ENCODE data around the gene C19orf44. TPM values are rescaled to one million over a fixed set of nuclear protein-coding genes. Genes with fewer than 3 reads are reported as not detected.

Gene C19orf44
- total and polyA plus RNA-seq, 9 donors: 6.3 to 12.2 (median 9.4) TPM

- intact Hi-C loops (cut with DNase I): no loop called here
- 81 to 86% (median 81%) methylated on average over 14 of the region's 14 CpGs for WGBS, 3 donors
These were observed 20.9 kb downstream of the C19orf44 start for GRCh38 chr19:16516923-16517610.

GRCh38 chr19:16518061-16518460, 21.9 kb downstream of the C19orf44 start:
- no peak for DNase-seq
- H3K36me3 ChIP-seq: no peaks in the 10 kb centered on the region
- no peaks in the 10 kb centered on the region for H3K27me3 ChIP-seq
- H3K9me3 ChIP-seq: no peaks in the 10 kb centered on the region
- WGBS, 3 donors: 50 to 76% (median 70%) methylated on average over 14 of the region's 14 CpGs
- H3K27ac ChIP-seq: no peak overlapping the region
- no peak for TF ChIP-seq CTCF (IDR thresholded peaks at IDR 0.05)
- TF ChIP-seq POLR2A (IDR thresholded peaks at IDR 0.05): no peak
- TF ChIP-seq EP300 (IDR thresholded peaks at IDR 0.05): no peak
- H3K4me1 ChIP-seq (ENCODE audit: insufficient read depth): no peaks in the 10 kb centered on the region
- intact Hi-C loops (cut with DNase I): no loop called here
- no peak overlapping the region for H3K4me3 ChIP-seq

More at GRCh38 chr19:16516923-16517610, 20.9 kb downstream of the C19orf44 start:
- Histone ChIP-seq H3K4me3 (no peak overlapping the region), H3K4me1 (ENCODE audit: insufficient read depth) (no peaks in the 10 kb centered on the region), H3K36me3 (no peaks in the 10 kb centered on the region), H3K9me3 (no peaks in the 10 kb centered on the region), H3K27ac (no peak overlapping the region), H3K27me3 (no peaks in the 10 kb centered on the region)
- DNase-seq: no peak
- TF ChIP-seq CTCF (IDR thresholded peaks at IDR 0.05): no peak
- TF ChIP-seq POLR2A (IDR thresholded peaks at IDR 0.05): no peak
- no peak for TF ChIP-seq EP300 (IDR thresholded peaks at IDR 0.05)

DNA sequence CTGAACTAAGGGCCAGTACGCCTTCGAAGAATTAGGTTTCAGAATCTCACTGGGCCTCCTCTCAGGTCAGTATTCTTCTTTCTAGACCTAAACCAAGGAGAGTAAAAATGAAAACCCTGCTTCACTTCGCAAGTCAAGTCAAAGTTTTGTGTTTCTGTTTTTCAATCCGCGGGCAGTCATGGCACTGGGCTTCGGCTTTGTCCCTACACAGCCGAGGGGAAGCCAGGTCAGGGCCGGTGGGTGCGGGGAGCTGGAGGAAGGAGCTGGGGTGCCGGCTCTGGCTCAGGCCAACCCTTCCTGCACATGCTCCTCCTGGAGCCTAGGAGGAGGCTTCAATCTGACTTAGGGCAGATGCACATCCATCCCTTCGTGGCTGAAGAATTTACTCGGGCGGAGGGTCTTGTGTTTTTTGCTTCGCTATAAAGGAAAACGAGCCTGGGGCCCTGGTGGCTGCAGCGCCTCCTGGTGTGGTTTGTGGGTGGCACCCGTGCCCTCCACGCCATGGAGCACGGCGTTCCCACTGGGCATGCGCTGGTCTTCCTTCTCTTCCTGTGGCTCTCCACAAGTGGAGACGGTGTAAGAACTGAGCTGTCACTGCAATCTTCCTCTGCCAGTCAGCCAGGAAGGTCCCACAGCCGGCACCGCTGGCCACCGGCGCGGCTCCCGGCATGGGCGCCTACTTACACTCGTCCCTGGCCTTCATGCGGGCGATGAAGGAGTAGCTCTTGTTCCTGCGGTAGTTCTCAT, 22.5 kb downstream of the C19orf44 start:
- intact Hi-C loops (cut with DNase I): no loop called here
- no peak for TF ChIP-seq EP300 (IDR thresholded peaks at IDR 0.05)
- no peak for TF ChIP-seq CTCF (IDR thresholded peaks at IDR 0.05)
- no peak for TF ChIP-seq POLR2A (IDR thresholded peaks at IDR 0.05)
- no peak overlapping the region for H3K4me3 ChIP-seq
- H3K4me1 ChIP-seq (ENCODE audit: insufficient read depth): no peaks in the 10 kb centered on the region
- 66 to 75% (median 73%) methylated on average over 24 to 33 of the region's 33 CpGs for WGBS, 3 donors
- H3K9me3 ChIP-seq: no peaks in the 10 kb centered on the region
- H3K36me3 ChIP-seq: no peaks in the 10 kb centered on the region
- no peak for DNase-seq
- H3K27me3 ChIP-seq: no peaks in the 10 kb centered on the region
- no peak overlapping the region for H3K27ac ChIP-seq

- Histone ChIP-seq H3K27ac (no peak overlapping the region), H3K4me3 (no peak overlapping the region), H3K4me1 (ENCODE audit: insufficient read depth) (no peaks in the 10 kb centered on the region), H3K9me3 (no peaks in the 10 kb centered on the region), H3K27me3 (no peaks in the 10 kb centered on the region), H3K36me3 (no peaks in the 10 kb centered on the region)
- intact Hi-C loops (cut with DNase I): no loop called here
- TF ChIP-seq EP300 (IDR thresholded peaks at IDR 0.05): no peak
- TF ChIP-seq CTCF (IDR thresholded peaks at IDR 0.05): no peak
- TF ChIP-seq POLR2A (IDR thresholded peaks at IDR 0.05): no peak
- 90 to 91% (median 91%) methylated on average over 24 of the region's 24 CpGs for WGBS, 3 donors
- DNase-seq: no peak
These were observed 23.1 kb downstream of the C19orf44 start for GRCh38 chr19:16519230-16519687.

Measured in ovary (tissue), 9 donors.